ENCODE data around the gene FAM114A2.
"Not testable (repeated sequence)": the region's sequence is repeated elsewhere in the genome, so short reads cannot be mapped to it uniquely, and the experiment has no call there.

Gene FAM114A2

DNA sequence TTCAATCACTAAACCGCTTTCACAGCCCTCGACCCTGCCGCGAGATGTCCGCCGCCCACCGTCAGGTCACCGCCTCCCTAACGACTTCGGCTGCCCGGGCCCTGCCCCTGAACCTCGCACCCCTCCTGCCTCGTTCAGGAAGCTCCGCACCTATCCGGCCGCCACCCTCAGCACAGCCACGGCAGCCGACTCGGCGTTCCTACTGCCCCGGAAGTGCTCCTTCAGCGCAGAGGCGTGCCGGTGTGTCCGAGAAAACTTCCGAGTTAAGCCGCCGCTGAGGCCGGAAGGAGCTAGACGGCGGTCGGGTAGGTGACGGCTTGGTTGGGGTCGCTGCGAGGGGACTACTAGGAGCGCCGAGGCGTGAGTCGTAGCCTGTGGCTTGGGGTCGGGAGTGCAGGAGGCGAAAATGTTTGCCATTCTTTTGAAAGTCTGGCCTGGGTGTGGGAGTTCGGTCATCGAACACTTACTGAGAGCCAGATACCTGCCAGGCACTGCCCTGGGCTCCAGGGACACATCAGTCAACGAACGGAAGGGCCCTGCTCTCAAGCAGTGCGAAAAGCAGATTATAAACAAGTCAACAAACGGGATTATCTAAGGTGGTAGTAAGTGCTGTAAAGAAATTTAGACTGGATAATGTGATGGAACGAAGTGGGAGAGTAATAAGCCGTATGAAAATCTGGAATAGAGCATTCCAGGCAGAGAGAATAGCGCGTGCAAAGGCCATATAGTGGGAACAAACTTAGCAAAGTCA, at the start of gene FAM114A2, which contains the start of gene MFAP3:
Gene FAM114A2, minus strand, starts transcription at position 204 of the 751 bp plus-strand sequence. CDS start 3,957 bp downstream, outside the sequence.
Gene MFAP3, plus strand, starts transcription at position 261 of the 751 bp plus-strand sequence. CDS start 10,756 bp downstream, outside the sequence.
- peak; percentile 81 for DNase-seq

DNA sequence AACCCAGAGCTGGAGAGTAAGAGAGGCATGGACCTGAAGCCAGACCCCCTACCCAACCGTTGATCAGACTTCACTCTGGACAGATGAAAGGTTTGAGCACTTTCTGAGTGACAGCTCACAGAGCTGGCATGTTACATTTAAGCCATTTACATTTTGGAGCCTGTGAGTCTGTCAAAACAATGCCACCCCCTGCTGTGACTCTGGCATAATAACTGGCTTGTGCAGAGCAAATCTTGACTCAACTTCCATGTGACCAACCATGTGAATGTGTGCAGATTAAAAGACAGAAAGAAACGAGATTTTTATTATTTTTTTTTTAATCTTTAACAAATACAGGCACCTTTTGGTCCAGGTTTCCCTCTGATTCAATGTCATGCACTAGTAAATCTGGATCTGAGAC, 48.5 kb upstream of the FAM114A2 start:
- DNase-seq, result peak; percentile 43

DNA sequence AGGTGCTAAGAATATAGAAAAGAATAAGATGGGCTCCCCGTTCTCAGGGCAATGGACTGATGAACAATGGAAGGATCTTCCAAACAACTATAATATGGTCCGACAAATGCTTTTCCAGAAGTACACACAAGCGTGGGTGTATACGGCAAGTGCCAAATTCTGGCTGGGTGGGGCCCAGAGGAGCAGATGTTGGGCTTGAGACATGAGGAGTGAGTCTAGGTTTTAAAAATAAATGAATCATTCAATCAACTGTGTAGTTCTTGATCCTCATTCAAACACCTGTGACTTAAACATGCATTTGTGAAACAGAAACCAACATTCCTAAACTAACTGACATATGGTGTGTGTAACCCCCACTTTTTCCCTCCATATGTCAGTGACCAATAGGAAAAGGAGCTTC, 47.9 kb upstream of the FAM114A2 start:
- DNase-seq, result peak; percentile 10

DNA sequence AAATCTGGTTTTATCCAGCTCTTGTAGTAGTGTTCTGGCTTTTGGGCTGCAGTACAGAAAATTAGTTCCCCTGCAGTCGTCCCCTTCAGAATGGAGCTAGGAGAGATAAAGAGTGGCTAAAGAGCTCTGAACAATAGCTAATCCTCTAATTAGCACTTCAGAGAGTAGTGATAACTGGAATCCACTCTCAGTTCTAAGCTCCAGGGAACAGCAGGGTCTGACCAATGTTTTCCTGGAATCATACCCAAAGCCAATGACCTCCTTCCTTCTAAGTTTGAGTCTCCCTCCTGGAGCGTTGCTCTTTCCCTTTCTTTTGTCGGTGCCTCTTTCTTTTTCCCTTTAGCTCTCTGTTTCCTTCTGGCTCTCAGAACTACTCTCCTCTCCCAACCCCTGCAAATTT, 47.4 kb upstream of the FAM114A2 start:
- no peak for DNase-seq

DNA sequence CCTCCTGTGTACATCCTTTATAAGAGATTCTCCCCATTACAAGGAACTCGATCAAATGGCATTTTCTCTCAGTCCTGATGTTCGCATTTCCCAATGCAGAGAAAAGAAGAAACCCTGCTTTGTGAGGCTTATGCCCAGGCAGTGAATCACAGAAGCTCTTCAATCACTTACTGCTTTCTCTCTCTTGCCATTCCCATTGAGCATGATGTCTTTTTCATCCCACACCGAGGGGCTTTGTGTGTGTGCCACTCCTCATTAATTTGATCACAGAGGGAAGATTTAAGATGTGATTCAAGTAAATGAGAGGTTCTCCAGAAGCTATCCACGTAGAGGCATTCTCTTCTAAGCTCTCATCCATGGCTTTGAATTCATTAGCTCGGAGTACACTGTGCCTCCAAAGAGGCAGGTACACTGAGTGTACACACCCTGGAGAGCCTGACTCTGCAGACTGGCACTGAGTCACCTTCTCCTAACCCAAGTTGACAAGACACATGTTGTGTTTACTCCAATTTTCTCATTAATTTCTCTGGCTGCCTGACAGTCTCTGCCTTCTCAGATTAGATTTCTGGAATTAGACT, 45.4 kb upstream of the FAM114A2 start:
- DNase-seq, result no peak

DNA sequence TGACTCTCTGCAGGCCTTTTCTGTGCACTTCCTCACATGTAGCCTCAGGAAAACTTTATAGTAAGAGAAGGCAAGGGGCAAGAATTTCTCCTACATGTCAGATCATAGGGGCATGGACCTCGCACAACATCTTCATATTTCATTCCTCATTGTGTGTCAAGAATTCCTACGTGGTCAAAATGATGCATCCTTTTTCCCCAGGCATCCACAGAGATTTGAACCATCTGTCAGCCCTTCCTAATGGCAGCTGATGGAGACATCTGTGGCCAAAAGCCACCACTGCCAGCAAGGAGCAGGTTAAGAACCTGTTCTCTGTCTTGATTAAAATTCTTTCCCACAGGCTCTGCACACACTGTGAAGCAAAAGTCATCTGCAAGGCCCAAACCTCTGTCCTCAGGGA, 42.5 kb upstream of the FAM114A2 start:
- DNase-seq, result no peak

DNA sequence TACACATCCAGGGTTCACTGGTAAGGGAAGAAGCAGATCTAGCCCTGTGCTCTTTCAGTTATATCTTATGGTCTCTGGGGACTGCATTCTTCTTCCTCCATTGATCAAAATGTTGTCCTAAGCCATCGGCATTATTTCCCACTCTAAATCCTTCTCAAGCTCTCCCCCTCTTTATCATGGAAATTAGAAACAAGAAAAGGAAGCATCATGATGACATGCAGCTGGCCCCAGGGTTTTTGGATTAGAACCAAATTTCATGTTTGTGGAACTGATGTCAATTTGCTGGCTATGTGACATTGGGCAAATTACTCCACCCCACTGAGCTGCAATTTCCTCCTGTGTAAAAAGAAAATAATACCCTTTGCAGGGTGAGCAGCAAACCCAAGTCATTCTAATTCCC, 39.6 kb upstream of the FAM114A2 start:
- DNase-seq, result no peak

DNA sequence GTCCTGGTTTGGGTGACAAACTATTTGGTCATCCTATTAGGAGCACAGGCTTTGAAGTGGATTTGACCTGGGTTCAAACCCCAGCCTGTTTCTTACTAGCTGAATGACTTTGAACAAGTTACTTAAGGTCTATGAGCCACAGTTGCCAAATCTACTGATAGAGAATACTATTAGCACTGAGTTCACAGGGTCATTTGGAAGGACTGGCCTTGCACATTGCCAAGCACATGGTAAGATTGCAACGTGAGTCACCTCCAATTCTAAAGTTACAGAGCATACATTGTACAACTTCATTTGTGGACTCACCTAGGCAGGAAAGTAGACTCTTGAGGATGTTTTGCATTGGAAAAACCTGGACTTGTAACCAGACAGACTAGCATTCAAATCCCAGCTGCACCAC, 39.0 kb upstream of the FAM114A2 start:
- peak; percentile 7 for DNase-seq

DNA sequence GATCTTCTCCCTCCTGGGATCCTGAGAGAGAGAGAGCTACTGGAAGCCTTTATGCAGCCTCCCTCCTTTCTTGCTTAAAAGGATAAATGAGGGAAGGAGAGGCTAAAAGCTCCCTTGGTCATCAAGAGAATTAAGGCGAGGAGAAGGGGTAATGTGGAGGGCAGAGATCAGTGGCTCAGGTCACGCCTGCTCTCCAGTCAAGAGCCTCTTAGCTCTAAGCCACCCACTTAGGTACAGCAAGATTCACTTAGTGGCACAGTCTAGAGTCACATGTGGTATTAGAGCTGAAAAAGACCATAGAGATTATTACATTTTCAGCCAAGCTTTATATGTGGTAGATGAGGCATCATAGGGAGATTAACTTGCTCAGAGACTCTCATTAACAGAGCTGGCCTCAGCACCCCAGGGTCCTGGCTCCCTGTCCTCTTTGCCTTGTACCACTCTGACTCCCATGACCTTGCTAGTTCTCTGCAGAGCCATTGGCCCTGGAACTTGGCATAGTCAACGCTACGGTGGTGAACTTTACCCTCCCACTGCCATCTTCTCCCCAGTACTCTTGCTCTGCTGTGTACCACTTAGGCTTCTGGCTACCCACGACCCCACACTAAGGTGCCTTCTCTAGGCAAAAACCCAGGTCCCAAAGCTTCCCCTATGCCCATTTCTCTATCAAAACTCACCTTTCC, 37.7 kb upstream of the FAM114A2 start:
- no peak for DNase-seq

DNA sequence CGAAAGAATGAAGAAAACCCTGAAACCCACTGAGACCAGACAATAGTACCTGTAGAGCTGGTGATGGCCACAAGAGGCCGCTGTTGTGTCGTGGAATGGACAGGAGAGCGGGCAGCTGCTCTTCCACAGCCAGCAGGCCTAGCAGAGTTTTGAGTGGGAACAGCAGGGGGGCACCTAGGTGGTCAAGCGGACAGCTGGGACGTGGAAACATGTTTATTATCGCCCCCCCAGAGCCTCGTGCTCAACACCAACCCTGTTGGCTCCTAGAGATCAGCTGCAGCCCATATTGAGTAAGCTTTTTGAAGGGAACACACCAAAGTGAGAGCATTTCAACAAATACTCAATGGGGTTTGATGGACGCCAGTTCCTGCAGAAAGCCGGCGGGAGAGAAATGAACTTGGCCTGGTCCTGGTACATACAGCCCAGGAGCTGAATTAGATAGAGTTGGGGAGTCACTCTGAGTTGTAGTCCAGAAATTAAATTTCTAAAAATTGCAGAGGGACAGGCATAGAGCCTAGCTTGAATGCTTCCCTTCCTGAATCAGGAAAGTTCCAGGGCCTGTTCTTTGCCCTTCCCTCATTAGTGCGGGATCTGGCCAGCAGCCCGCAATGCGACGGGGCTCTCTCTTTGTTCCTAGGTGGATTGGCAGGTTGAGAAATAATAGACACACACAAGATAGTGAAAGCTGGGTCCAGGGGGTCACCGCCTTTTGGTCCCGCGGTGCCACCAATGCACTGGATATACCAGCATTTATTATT, 33.9 kb upstream of the FAM114A2 start:
- peak; percentile 63 for DNase-seq

DNA sequence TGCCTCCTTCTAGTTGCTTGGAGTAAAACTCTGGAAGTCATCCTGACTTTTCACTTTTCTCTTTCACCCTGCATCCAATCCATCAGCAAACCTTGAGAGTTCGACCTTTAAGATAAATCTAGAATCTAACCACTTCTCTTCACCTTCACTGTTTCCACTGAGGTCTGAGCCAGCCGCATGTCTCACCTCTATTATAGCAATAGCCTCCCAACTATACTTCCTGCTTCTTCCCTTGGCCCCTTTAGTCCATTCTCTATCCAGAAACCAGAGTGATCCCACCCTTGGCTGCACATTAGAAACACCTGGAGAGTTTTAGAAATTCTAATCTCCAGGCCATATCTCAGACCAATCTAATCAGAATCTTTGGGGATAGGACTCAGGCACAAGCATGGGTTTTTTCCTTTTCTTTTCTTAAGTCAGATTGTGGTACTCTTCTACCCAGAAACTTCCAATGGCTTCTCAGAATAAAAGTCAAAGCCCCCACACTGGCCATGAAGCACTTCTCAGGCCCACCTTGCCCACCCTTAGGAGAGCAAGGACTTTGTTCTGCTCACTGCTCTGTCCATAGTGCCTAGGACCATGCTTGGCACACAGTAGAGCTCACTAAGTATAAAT, 33.2 kb upstream of the FAM114A2 start:
- DNase-seq, result no peak

DNA sequence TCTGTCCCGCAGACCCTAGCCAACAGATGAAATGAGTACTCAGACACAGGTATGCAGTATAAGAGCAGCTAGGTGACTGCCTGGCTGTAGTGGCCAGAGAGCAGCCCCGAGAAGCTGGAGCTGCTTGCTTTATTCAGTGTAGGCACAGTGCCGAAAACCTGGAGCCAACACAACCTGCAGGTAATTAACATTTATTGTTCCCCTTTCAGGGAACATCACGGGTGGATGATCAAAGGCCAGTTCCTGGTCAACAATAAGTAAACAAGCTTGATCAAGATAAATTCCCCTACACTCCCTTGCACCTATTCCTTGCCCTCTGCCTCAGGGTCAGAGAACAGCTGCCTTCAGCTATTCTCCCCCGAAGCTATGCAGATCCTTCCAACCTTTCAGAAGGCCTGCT, 31.1 kb upstream of the FAM114A2 start:
- not testable (repeated sequence) for DNase-seq

DNA sequence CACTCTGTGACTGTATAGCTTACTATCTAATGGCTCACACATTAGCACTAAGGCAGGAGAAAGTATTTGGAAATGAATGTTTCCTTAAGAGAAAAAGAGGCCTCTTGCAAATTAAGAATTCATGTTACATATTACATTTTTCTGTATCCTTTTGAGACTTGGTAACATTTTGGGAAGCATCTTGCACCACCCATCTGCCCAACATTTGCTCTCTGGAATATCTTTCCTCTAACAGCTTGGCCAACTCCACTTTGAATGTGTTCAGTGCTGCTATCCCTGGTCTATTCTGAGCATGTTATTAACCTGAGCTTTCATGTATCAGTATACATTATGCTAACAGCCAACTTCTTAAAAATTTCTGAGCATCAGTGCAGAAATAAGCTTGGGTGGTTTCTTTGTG, 27.3 kb upstream of the FAM114A2 start:
- DNase-seq, result no peak

DNA sequence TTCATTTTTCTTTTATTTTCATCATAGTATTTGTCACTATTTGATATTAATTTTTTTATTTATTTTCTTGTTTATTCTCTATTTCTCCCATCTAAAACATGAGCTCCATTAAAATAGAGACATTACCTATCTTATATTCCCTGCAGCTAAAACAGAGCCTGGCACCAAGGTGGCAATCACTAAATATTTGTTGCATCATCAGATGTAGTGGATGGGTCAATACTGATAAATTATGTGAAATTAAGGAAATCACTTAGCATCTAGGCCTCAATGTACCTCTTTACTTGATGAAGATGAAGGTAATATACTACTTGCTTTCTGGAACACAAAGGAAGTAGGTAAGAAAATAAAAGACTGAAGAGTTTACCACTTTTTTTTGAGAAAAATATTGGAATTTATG, 24.7 kb upstream of the FAM114A2 start:
- DNase-seq, result no peak

DNA sequence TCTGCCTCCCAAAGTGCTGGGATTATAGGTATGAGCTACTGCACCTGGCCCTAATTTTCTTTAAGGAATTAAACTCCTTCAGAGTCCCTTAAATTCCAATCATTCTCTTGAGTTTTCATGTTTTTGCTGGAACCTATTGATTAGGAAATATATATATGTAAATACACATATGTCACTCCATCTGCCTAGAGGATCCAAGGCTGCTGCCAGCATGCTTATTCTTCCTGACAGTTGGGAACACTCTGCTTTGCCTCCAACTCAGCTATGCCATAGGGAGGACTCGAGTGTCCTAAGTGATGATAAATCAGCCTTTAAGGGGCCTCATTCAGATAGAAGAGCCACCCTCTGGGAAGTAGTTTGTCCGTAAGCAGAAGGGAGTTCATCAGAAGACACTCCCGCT, 21.9 kb upstream of the FAM114A2 start:
- no peak for DNase-seq

DNA sequence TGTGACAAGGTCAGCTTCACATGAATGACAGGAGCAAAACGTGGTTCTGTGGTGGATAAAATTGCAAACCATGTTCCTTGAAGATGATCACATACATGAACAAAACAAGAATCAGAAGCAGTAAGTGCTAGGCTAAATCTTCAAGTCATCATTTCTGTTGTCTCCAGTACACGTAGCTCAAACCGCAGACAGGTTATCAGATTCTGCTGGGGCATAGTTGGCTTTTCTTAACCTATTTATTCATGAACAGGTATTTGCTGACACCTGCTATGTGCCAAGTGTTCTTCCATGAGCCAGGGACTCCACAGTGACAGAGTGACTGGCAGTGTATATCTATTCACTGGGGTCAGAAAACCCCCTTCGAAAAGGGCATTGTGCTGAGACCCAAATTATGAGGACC, 20.9 kb upstream of the FAM114A2 start:
- DNase-seq, result no peak

DNA sequence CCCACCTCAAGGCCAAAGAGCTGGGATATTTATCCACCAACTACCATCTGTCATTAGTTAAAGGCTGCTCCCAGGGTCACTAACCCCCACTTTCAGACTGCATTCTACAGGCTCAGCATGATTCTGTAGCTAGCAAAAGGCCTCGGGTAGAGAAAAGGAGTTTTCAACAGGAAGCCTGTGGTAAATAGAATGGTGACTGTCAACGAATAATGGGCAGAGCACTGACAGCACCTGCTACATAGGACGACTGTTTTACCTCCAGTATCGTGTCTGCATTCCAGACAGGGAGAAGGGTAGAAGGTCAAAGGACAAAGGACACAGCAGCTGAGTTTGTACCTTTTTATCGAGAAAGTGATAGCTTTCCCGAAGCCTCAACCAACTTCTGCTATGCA, 20.3 kb upstream of the FAM114A2 start:
- DNase-seq, result no peak

DNA sequence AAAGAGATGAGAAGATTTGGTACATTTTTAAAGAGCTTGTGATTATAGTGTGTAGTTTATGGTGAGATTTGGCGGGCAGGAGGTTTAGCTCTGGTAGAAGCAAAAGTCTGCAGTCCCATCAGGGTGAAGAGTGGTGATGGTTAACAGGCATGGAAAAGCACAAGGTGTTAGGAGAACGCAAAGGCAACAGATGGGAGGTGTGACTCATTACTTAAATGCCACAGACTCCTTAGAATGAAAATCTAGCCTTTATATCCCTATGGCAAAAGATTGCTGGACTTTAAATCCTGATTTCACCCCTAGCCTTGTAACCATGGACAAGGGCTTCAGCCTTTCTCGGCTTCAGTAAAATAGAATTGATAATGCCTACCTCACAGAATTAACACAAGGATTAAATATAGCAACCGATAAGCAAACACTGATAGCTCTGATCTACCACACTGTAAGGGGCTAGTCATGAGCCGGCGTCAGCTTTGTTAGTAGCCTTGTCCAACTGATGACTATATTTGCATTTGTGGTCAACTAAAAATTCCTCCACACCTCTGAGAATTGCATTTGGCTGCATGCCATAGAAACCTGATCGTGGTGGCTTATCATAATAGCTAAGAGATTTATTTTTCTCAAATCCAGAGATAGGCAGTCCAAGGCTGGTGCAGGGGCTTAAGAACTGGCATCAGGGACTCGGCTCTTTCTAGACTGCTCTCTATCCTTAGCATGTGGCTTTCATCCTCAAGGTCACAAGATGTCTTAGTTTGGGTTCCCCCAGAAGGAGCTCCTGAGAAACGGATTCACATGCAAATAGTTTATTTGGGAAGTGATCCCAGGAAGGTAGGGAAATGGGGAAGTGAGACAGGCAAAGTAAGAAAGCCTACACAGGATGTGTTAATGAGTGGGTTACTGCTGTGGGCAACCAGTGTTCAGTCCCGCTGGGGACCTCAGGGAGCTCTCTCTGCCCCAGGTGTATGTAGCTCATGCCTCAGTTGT, 19.6 kb upstream of the FAM114A2 start:
- peak; percentile 29 for DNase-seq

DNA sequence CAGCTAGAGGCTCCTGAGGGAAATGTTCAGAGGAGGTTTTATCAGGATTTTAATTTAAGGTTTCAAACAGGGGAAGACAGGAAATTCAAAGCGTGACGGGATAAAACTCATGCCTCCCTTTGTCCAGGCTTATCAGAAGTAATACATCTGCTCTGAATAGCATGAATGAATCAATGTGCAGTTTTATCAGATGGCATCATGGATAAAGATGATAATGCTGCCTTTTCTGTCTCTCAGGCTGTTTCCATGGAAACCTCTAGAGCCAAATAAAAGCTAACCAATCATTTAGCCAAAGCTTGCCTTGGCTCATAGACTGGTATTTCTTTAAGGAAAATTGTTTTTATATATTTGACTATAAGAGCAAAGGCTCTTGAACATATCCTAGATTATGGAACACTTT, 16.5 kb upstream of the FAM114A2 start:
- DNase-seq, result no peak

DNA sequence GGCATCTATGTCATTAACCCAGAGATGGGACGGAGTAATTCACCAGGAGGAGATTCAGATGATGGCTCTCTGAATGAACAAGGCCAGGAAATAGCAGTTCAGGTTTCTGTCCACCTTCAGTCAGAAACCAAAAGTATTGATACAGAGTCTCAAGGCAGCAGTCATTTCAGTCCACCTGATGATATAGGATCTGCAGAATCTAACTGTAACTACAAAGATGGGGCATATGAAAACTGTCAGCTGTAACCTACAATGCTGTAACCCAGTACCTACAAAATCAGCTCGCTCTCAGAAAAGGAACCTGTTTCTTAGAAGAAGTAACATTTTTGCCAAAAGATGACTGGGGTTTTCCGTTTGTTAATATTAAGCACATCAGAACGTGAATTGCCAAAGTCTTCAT, 14.8 kb upstream of the FAM114A2 start:
- no peak for DNase-seq

DNA sequence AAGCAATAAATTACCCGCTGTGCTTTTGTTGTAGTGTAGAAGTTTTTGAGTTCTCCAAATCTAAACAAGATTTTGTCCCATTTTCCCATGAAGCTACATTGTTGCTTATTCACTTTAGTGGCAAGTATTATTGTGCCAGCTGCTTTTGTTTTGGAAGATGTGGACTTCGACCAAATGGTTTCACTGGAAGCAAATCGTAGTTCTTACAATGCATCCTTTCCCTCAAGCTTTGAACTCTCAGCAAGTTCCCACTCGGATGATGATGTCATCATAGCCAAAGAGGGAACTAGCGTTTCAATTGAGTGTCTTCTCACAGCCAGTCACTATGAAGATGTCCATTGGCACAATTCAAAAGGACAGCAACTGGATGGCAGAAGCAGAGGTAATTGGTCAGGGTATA, 10.9 kb upstream of the FAM114A2 start:
- no peak for DNase-seq

DNA sequence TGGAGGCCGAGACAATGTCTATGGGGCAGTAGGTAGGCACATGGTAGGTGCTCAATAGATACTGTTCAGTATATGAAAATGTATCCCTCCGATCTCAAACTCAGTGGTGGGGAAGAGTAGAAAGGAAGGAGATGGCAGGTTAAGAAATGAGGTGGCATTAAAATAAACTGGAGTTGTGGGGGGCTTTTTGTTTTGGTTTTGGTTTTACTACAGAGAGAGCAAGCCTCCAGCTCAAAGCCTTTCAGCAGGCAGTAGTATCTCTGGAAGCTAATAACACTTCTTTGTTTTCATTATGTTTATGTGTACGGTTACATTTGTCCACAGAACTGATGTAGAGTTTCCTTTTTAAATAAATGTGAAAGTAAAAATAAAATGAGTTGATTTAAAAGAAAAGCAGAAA, 8.6 kb upstream of the FAM114A2 start:
- DNase-seq, result no peak
